ENCODE data around the gene METRN. TPM values are rescaled to one million over a fixed set of nuclear protein-coding genes. Genes with fewer than 3 reads are reported as not detected.
"Not testable (repeated sequence)": the region's sequence is repeated elsewhere in the genome, so short reads cannot be mapped to it uniquely, and the experiment has no call there.

METRN gene
- total and polyA plus RNA-seq, 4 donors = 10.9 to 67.3 (median 41.5) TPM

DNA sequence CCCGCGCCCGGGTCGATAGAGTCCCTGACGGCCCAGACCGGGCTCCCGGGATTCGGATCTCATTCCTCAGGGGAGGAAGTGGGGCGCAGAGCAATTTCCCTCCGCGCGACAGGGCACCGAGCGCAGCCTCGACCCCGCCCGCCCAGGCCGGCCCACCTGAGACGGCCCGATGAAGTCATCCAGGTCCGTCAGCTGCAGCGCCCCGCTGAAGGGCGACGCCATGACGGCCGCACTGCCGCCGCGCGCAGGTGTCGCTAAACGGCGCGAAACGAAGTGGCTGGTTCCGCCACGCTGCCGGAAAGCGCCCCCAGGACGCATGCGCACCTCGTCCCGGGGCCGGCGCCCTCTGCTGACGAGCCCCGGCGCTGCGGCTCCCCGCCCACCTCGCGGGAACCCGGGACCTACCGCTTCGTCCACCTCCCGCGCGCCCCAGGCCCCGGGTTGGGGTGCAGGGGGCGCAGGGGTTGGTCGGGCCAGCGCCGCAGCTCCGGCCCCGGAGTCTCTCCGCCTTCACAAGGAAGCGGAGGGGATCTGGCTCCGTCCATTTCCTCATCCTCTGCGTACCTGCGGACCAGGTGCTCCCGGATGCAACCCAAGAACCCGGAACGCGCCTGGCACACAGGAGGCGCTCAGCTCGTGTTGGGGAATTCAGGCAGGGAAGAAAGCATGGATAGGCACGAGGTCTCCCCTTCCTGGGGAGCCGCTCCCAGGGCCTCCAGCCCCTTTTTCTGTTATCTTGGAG, 26.0 kb downstream of the METRN start, which contains the start of gene CIAO3:
TSS of gene CIAO3 (minus strand) at position 234 of the 742 bp plus-strand sequence. CDS start at position 222, 12 bp downstream.
- TF ChIP-seq, protein P1, sequence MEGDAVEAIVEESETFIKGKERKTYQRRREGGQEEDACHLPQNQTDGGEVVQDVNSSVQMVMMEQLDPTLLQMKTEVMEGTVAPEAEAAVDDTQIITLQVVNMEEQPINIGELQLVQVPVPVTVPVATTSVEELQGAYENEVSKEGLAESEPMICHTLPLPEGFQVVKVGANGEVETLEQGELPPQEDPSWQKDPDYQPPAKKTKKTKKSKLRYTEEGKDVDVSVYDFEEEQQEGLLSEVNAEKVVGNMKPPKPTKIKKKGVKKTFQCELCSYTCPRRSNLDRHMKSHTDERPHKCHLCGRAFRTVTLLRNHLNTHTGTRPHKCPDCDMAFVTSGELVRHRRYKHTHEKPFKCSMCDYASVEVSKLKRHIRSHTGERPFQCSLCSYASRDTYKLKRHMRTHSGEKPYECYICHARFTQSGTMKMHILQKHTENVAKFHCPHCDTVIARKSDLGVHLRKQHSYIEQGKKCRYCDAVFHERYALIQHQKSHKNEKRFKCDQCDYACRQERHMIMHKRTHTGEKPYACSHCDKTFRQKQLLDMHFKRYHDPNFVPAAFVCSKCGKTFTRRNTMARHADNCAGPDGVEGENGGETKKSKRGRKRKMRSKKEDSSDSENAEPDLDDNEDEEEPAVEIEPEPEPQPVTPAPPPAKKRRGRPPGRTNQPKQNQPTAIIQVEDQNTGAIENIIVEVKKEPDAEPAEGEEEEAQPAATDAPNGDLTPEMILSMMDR (IDR thresholded peaks at IDR 0.05; ENCODE audit: control extremely low read depth, extremely low read depth) = peak; percentile 79
- 1% methylated on average over 79 of the region's 79 CpGs for WGBS, 2 donors
- peak; percentile 91 for ATAC-seq (ENCODE audit: insufficient read depth, low FRiP score)

DNA sequence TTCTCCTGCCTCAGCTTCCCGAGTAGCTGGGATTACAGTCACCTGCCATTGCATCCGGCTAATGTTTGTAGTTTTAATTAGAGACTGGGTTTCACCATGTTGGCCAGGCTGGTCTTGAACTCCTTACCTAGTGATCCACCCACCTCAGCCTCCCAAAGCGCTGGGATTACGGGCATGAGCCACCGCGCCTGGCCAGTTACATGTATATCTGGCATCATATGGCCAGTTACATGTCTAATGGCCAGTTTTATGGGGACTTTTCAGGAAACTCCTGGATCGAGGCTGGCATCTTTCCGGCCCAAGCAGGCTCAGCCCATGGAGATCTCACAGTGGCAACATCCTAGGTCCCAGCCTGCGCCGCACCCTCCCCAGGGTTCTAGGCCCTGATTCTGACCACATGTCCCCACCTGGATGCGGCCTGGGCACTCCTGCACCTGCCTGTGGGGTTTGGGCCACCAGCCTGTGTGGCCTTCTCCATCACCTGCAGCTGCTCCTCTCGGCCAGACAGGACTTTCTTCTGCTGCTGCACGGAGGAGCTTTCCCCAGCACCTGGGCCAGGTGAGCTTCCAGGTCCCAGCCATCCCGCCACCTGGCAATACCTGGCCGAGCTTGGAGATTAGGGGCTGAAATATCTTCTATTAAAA, 27.2 kb downstream of the METRN start:
- no peak for DNase-seq
- H3K27me3 ChIP-seq (ENCODE audit: control insufficient read depth in 3 of 3, insufficient read depth in 3 of 3, low read length in 2 of 3) = no peaks in the 10 kb centered on the region
- H3K9me3 ChIP-seq (ENCODE audit: control insufficient read depth in 4 of 4, insufficient read depth in 3 of 4, low read length in 3 of 4) = no peaks in the 10 kb centered on the region
- H3K4me3 ChIP-seq = no peak overlapping the region
- TF ChIP-seq, protein P1 (IDR thresholded peaks at IDR 0.05; ENCODE audit: control extremely low read depth, extremely low read depth) = no peak
- no peak for ATAC-seq (ENCODE audit: insufficient read depth, low FRiP score)
- H3K9ac ChIP-seq (ENCODE audit: insufficient read depth in 1 of 2, low read length in 2 of 2) = no peak overlapping the region
- H3K4me1 ChIP-seq (ENCODE audit: control insufficient read depth in 5 of 5, insufficient read depth in 5 of 5, low read length in 5 of 5) = peaks cover 0 to 13% (median 5%) of the 10 kb centered on the region in 5 donors
- WGBS, 2 donors = 91 to 95% methylated on average over 15 of the region's 15 CpGs
- no peak overlapping the region for H3K27ac ChIP-seq (ENCODE audit: low read depth in 1 of 2, low read length in 1 of 2)
- peaks cover 0 to 9% (median 3%) of the 10 kb centered on the region in 4 donors for H3K36me3 ChIP-seq (ENCODE audit: control insufficient read depth in 4 of 4, insufficient read depth in 4 of 4, low read length in 4 of 4)

More for the DNA sequence above, 26.0 kb downstream of the METRN start, which contains the start of gene CIAO3:
- Histone ChIP-seq H3K4me3 (peak within 1 kb of the TSS; percentile 92), H3K27me3 (ENCODE audit: control insufficient read depth in 3 of 3, insufficient read depth in 3 of 3, low read length in 2 of 3) (no peaks in the 10 kb centered on the region), H3K4me1 (ENCODE audit: control insufficient read depth in 5 of 5, insufficient read depth in 5 of 5, low read length in 5 of 5) (peaks cover 0 to 13% (median 5%) of the 10 kb centered on the region in 5 donors), H3K27ac (ENCODE audit: low read depth in 1 of 2, low read length in 1 of 2) (peak within 1 kb of the TSS; percentile 32 to 68), H3K36me3 (ENCODE audit: control insufficient read depth in 4 of 4, insufficient read depth in 4 of 4, low read length in 4 of 4) (peaks cover 0 to 16% (median 5%) of the 10 kb centered on the region in 4 donors), H3K9me3 (ENCODE audit: control insufficient read depth in 4 of 4, insufficient read depth in 3 of 4, low read length in 3 of 4) (no peaks in the 10 kb centered on the region), H3K9ac (ENCODE audit: insufficient read depth in 1 of 2, low read length in 2 of 2) (peak within 1 kb of the TSS in 1 of 2 donors; percentile 63)
- peak; percentile 86 to 93 (median 91) for DNase-seq

DNA sequence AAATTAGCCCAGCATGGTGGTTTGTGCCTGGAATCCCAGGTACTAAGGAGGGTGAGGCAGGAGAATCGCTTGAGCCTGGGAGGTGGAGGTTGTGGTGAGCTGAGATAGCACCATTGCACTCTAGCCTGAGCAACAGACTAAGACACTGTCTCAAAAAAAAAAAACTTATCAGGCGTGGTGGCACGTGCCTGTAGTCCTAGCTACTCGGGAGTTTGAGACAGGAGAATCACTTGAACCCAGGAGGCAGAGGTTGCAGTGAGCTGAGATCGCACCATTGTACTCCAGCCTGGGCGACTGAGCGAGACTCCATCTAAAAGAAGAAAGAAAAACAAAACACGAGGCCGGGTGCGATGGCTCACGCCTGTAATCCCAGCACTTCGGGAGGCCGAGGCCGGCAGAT, 28.0 kb downstream of the METRN start:
- not testable (repeated sequence) for H3K27ac ChIP-seq (ENCODE audit: low read depth in 1 of 2, low read length in 1 of 2); DNase-seq; H3K36me3 ChIP-seq (ENCODE audit: control insufficient read depth in 4 of 4, insufficient read depth in 4 of 4, low read length in 4 of 4); H3K9ac ChIP-seq (ENCODE audit: insufficient read depth in 1 of 2, low read length in 2 of 2); ATAC-seq (ENCODE audit: insufficient read depth, low FRiP score); H3K9me3 ChIP-seq (ENCODE audit: control insufficient read depth in 4 of 4, insufficient read depth in 3 of 4, low read length in 3 of 4); H3K4me3 ChIP-seq; H3K27me3 ChIP-seq (ENCODE audit: control insufficient read depth in 3 of 3, insufficient read depth in 3 of 3, low read length in 2 of 3)
- 83 to 90% methylated on average over 14 of the region's 14 CpGs for WGBS, 2 donors
- peaks cover 0 to 13% (median 5%) of the 10 kb centered on the region in 5 donors for H3K4me1 ChIP-seq (ENCODE audit: control insufficient read depth in 5 of 5, insufficient read depth in 5 of 5, low read length in 5 of 5)

All from lung (tissue), 12 donors.